ENCODE data around the gene SEPTIN5. TPM values are rescaled to one million over a fixed set of nuclear protein-coding genes. Genes with fewer than 3 reads are reported as not detected.

SEPTIN5 gene
- total RNA-seq, 1 donor from 2014 or later = 0.44 TPM

DNA sequence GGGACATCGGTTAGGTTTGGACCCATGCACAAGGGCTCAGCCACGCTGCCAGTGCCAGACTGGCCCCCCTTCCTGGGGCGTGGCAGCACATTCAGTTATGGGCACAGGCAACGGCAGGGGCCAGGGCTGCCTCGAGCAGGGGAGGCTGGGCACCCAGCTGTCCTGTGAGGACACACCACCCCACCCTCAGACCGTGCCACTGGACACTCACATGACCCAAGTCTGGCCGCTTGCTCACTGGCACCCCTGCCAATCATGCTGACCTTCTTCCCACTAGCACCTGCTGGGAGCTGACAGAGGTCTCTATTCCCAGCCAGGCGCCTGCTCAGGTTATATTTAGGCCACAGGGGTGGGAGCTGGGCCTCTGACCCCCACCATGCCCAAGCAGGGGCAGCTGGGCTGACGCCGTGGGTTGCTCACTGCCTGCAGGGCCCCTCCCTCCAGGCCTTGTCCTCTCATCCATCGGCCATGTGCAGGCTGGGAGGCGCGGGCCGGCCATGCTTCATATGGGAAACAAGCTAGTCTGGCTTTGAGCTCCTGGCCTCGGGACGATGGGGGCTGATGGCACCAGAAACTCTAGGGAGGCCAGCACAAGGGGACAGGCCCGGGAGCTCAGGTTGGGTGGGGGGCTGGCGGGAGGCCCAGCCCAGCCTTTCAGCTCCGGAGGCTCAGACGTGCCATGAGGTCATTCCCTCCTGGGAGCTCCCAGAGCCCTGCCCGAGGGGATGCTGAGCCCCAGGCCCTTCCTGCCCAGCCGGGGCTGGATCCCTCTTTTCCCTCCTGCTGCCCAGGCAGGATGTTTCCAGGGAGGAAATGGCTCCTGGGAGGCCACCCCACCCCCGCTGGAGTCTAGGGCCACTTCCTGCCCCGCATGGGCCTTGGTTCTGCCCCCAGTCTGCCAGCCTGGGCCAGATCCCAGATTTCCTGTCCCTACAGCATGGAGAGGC lies 31.1 kb downstream of the SEPTIN5 start:
- H3K27me3 Mint-ChIP-seq = no peaks in the 10 kb centered on the region
- no peaks in the 10 kb centered on the region for H3K4me1 Mint-ChIP-seq
- intact Hi-C loops (cut with micrococcal nuclease) = no loop called here
- H3K36me3 Mint-ChIP-seq (ENCODE audit: low read depth) = no peaks in the 10 kb centered on the region
- no peaks in the 10 kb centered on the region for H3K9me3 Mint-ChIP-seq
- no peak overlapping the region for H3K27ac Mint-ChIP-seq
- no peak overlapping the region for H3K4me3 Mint-ChIP-seq
- no peak for DNase-seq

DNA sequence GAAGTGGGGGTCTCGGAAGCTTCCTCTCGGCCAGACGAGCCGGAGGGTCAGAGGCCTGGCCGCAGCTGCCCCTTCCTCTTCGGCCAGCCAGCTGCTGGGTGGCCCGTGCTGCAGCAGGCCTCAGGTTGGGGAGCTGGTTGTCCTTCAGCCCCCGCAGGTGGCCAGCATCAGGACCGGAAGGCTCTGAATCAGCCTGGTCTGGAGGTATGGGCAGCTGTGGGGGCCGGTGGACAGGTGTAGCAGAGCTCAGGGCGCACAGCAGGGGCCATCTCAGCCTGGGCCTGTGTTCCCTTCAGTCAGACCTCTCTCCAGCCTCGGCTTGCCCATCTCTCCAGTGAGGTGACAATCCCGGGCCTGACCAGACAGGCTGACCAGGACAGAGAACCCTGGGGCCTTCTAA lies 32.4 kb downstream of the SEPTIN5 start:
- no peak for DNase-seq
- intact Hi-C loops (cut with micrococcal nuclease) = no loop called here
- Mint-ChIP-seq H3K9me3 (no peaks in the 10 kb centered on the region), H3K4me3 (no peak overlapping the region), H3K4me1 (no peaks in the 10 kb centered on the region), H3K36me3 (ENCODE audit: low read depth) (no peaks in the 10 kb centered on the region), H3K27ac (no peak overlapping the region), H3K27me3 (no peaks in the 10 kb centered on the region)

- no peak overlapping the region for H3K4me3 Mint-ChIP-seq
- no peak overlapping the region for H3K27ac Mint-ChIP-seq
- DNase-seq = no peak
- H3K4me1 Mint-ChIP-seq = no peaks in the 10 kb centered on the region
- no peaks in the 10 kb centered on the region for H3K27me3 Mint-ChIP-seq
- H3K36me3 Mint-ChIP-seq (ENCODE audit: low read depth) = no peaks in the 10 kb centered on the region
- H3K9me3 Mint-ChIP-seq = no peaks in the 10 kb centered on the region
- intact Hi-C loops (cut with micrococcal nuclease) = no loop called here
Observed at GRCh38 chr22:19747551-19747950, 33.2 kb downstream of the SEPTIN5 start.

DNA sequence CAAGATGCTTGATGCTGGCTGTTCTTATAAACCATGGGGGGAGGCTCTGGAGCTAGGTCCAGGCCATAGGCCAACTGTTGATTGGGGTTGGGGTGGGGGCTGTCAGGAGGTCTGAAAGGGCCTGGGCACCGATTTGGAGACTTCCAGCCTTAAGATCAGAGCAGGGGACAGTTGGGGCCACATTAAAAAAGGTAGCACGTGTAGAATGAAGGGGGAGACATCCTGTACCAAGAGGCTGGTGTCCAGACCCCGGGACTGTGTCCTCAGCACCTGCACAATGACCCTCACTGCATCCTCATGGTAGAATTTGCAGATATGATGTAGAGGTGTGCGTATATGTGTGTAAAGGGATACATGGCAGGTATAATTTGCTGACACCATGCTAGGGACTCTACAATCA lies 33.8 kb downstream of the SEPTIN5 start:
- H3K9me3 Mint-ChIP-seq = no peaks in the 10 kb centered on the region
- H3K27me3 Mint-ChIP-seq = peaks cover 4% of the 10 kb centered on the region
- intact Hi-C loops (cut with micrococcal nuclease) = no loop called here
- DNase-seq = no peak
- no peak overlapping the region for H3K27ac Mint-ChIP-seq
- no peaks in the 10 kb centered on the region for H3K36me3 Mint-ChIP-seq (ENCODE audit: low read depth)
- H3K4me1 Mint-ChIP-seq = no peaks in the 10 kb centered on the region
- H3K4me3 Mint-ChIP-seq = no peak overlapping the region

GRCh38 chr22:19748991-19749664 lies 34.8 kb downstream of the SEPTIN5 start:
- H3K4me3 Mint-ChIP-seq = no peak overlapping the region
- intact Hi-C loops (cut with micrococcal nuclease) = no loop called here
- H3K27ac Mint-ChIP-seq = no peak overlapping the region
- DNase-seq = no peak
- no peaks in the 10 kb centered on the region for H3K4me1 Mint-ChIP-seq
- no peaks in the 10 kb centered on the region for H3K9me3 Mint-ChIP-seq
- H3K36me3 Mint-ChIP-seq (ENCODE audit: low read depth) = no peaks in the 10 kb centered on the region
- peaks cover 12% of the 10 kb centered on the region for H3K27me3 Mint-ChIP-seq

DNA sequence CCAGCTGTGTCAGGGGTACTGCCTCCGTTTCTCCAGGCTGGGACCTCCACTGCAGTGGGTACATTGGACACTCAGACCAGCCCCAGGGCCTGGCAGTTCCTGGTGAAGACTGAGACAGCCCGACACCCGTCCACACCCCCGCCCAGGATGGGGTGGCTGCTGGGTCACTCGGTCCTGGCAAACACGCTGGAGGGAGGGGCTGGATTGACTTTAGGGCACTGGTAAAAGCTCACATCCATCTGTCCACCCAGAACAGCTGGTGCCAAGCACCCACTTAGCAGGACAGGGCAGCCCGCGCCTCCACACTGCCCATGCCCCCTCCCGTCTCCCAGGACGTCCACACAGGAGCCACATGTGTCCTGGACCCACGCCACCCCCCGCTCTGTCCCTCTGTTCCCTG lies 35.6 kb downstream of the SEPTIN5 start:
- no peak overlapping the region for H3K4me3 Mint-ChIP-seq
- no peak for DNase-seq
- peaks cover 18% of the 10 kb centered on the region for H3K27me3 Mint-ChIP-seq
- H3K9me3 Mint-ChIP-seq = no peaks in the 10 kb centered on the region
- no peaks in the 10 kb centered on the region for H3K36me3 Mint-ChIP-seq (ENCODE audit: low read depth)
- H3K4me1 Mint-ChIP-seq = no peaks in the 10 kb centered on the region
- intact Hi-C loops (cut with micrococcal nuclease) = no loop called here
- no peak overlapping the region for H3K27ac Mint-ChIP-seq

- Mint-ChIP-seq H3K27ac (no peak overlapping the region), H3K36me3 (ENCODE audit: low read depth) (no peaks in the 10 kb centered on the region), H3K4me3 (no peak overlapping the region), H3K9me3 (no peaks in the 10 kb centered on the region), H3K27me3 (peaks cover 22% of the 10 kb centered on the region), H3K4me1 (peaks cover 1% of the 10 kb centered on the region)
- intact Hi-C loops (cut with micrococcal nuclease) = no loop called here
- DNase-seq = no peak
Observed at GRCh38 chr22:19750507-19751490, 36.5 kb downstream of the SEPTIN5 start.

DNA sequence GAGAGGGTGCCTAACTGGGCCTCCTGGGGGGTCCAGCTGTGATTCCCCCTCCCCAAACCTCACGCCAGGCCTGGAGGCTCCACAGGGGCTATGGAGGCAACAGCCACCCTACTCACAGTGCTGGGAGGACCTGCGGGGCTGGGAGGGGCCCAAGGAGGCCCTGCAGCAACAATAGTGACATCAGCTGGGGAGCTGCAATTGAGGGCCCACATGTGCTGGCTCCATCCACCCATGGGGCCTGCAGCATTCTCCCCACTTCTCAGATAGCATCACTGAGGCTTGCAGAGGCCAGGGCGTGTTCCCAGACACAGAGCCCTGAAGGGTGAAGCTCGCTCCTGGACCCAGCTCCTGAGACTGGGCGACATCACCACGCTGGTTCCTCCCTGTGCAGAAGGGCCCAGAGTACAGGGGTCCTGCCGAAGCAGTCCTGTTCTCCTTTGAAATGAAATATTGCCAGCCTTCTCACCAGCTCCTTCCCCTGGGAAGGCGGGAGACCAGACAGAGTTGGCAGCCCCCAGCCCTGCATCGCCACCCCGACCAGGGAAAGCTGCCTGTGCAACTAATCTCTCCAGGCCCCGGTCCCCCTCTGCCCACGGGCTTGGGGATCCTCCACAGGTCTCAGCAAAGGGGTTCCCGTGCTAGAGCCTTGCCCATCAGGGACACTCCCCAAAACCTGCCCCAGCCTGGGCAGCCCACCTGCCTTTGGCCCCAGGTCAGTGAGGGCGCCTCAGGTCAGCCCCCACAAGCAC lies 37.4 kb downstream of the SEPTIN5 start:
- peaks cover 30% of the 10 kb centered on the region for H3K27me3 Mint-ChIP-seq
- no peak overlapping the region for H3K4me3 Mint-ChIP-seq
- peaks cover 6% of the 10 kb centered on the region for H3K4me1 Mint-ChIP-seq
- H3K36me3 Mint-ChIP-seq (ENCODE audit: low read depth) = no peaks in the 10 kb centered on the region
- intact Hi-C loops (cut with micrococcal nuclease) = no loop called here
- no peaks in the 10 kb centered on the region for H3K9me3 Mint-ChIP-seq
- H3K27ac Mint-ChIP-seq = no peak overlapping the region
- no peak for DNase-seq

GRCh38 chr22:19753090-19753842 lies 39.0 kb downstream of the SEPTIN5 start:
- Mint-ChIP-seq H3K27me3 (peaks cover 42% of the 10 kb centered on the region), H3K9me3 (no peaks in the 10 kb centered on the region)

GRCh38 chr22:19753996-19754700 lies 39.8 kb downstream of the SEPTIN5 start:
- DNase-seq = no peak
- Mint-ChIP-seq H3K4me3 (no peak overlapping the region), H3K4me1 (peaks cover 11% of the 10 kb centered on the region), H3K9me3 (no peaks in the 10 kb centered on the region), H3K27me3 (peaks cover 45% of the 10 kb centered on the region), H3K27ac (no peak overlapping the region), H3K36me3 (ENCODE audit: low read depth) (no peaks in the 10 kb centered on the region)
- intact Hi-C loops (cut with micrococcal nuclease) = no loop called here

More at GRCh38 chr22:19753090-19753842, 39.0 kb downstream of the SEPTIN5 start:
- Mint-ChIP-seq H3K4me1 (peaks cover 11% of the 10 kb centered on the region), H3K4me3 (no peak overlapping the region), H3K36me3 (ENCODE audit: low read depth) (no peaks in the 10 kb centered on the region), H3K27ac (no peak overlapping the region)
- intact Hi-C loops (cut with micrococcal nuclease) = no loop called here
- DNase-seq = no peak

GRCh38 chr22:19754701-19755144 lies 40.4 kb downstream of the SEPTIN5 start:
- no peak overlapping the region for H3K27ac Mint-ChIP-seq
- H3K4me1 Mint-ChIP-seq = peaks cover 15% of the 10 kb centered on the region
- no peak for DNase-seq
- H3K36me3 Mint-ChIP-seq (ENCODE audit: low read depth) = no peaks in the 10 kb centered on the region
- H3K4me3 Mint-ChIP-seq = no peak overlapping the region
- no peaks in the 10 kb centered on the region for H3K9me3 Mint-ChIP-seq
- intact Hi-C loops (cut with micrococcal nuclease) = no loop called here
- H3K27me3 Mint-ChIP-seq = peaks cover 49% of the 10 kb centered on the region

DNA sequence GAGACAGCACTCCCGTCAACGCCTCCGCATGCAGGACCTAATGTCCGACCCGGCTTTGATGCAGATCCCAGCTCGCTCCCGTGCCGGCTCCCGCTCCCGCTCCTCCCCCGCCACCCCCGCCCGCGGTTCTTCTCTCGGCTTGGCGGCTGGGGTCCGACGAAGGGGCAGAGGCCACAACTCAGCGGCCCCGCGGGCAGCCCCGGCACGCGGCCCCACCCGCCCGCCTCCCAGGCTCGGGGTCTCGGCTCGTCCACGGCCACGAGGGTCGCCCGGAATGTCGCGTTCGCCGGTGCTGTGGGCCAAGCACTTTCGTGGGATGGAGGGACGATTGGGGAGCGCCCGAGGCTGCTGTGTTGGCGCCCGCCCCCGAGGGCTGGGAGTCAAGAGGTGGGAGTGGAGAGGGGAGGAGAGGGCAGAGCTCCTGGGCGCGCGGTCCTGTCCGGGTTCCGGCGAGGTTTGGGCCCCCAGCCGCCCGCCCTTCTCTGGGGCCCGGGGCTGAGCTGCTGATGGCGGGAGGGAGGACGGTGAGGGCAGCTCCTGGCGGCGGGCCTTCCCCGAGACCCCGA lies 40.9 kb downstream of the SEPTIN5 start:
- Mint-ChIP-seq H3K4me3 (no peak overlapping the region), H3K36me3 (ENCODE audit: low read depth) (no peaks in the 10 kb centered on the region), H3K9me3 (no peaks in the 10 kb centered on the region), H3K27me3 (peaks cover 54% of the 10 kb centered on the region), H3K27ac (no peak overlapping the region), H3K4me1 (peaks cover 20% of the 10 kb centered on the region)
- intact Hi-C loops (cut with micrococcal nuclease) = no loop called here
- no peak for DNase-seq

Measured in activated CD4-positive, alpha-beta T cell treated with anti-CD3 and anti-CD28 coated beads, Interleukin-2, amount 10 ng/mL, durations not matched to agents 24 days and 14 days (primary cell).